Fibroblast of villous mesenchyme (primary cell): ENCODE results near the gene PITX1. TPM values are rescaled to one million over a fixed set of nuclear protein-coding genes. Genes with fewer than 3 reads are reported as not detected.

Experiments used
- DNase-seq: peaks from one replicate; pipeline ENCODE4 v3.0.0-alpha.2; 2010; ENCODE audit warnings: low read depth
- H3K4me3 ChIP-seq: 2 replicates; pipeline ENCODE4 v1.5.1; 2011; ENCODE audit warnings: low read depth, mild to moderate bottlenecking, low read length
- CTCF ChIP-seq: IDR thresholded peaks from 2 replicates; pipeline ENCODE4 v1.5.1; 2012; ENCODE audit warnings: low read depth, mild to moderate bottlenecking, low read length; ENCODE audit not compliant: insufficient read depth
- total RNA-seq: library from RNA; depleted of rRNA; stranded (reverse); fragments of >200 nt; gene quantifications from 2 replicates; pipeline ENCODE4 v1.2.3, GENCODE V29; 2012

Gene PITX1
- total RNA-seq, 1 donor = 19.9 TPM

DNA sequence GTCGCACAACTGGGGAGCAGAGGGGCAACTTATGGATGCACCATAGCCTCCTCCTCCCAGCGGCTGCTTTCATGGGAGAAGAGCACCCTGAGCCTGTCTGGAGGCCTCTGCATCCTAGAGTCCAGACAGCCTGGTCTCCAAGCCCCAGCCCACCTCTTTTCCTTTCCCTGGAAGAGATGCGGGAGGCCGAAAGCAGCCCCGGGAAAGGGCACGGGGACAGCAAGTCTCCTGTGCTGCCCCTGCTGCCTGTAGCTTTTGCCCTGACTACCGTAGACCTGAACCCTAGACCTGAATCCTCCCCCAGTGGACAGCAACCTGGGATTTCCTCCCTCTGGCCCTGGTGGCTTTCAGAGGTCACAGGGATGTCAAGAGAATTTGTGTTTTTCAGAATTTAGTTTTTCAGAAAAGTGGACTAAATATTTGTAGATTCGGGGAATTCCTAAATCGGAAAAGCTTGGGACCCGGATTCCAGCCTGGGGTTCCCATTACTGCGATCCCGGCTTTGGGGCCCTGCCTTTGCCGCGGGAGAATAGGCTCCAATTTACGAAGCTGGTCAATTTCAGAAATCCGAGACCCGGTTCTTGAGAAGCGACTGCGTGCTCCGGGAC, 4.3 kb upstream of the PITX1 start:
- DNase-seq = no peak
- TF ChIP-seq CTCF = no peak
- no peak overlapping the region for H3K4me3 ChIP-seq

- no peak overlapping the region for H3K4me3 ChIP-seq
- TF ChIP-seq CTCF = no peak
- no peak for DNase-seq
These were observed 3.6 kb upstream of the PITX1 start for GRCh38 chr5:135037519-135038204.

DNA sequence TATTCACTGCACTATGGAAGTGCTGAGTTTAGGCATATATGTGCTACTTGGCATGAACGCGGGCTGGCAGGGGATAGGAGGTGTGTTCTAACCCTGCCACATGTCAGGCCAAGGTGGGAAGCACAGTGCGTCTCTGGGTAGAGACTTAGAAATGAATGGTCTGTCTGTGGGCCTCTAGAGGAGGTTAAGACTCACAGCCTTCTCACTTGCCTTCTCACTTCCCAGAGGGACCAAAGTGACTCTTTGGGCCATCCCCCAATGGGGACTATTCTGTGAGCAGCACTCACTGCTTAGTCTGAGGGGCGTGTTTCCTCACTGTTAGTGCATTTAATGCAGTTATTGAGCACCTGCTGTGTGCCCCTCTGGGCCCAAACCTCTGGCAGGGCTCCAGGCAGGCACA, 2.4 kb upstream of the PITX1 start:
- DNase-seq = no peak
- no peak overlapping the region for H3K4me3 ChIP-seq
- TF ChIP-seq CTCF = no peak

GRCh38 chr5:135035678-135036030, 1.6 kb upstream of the PITX1 start:
- no peak for DNase-seq
- TF ChIP-seq CTCF = no peak
- no peak overlapping the region for H3K4me3 ChIP-seq

GRCh38 chr5:135034963-135035677, 1.1 kb upstream of the PITX1 start:
- TF ChIP-seq CTCF = no peak
- H3K4me3 ChIP-seq = no peak overlapping the region
- no peak for DNase-seq

DNA sequence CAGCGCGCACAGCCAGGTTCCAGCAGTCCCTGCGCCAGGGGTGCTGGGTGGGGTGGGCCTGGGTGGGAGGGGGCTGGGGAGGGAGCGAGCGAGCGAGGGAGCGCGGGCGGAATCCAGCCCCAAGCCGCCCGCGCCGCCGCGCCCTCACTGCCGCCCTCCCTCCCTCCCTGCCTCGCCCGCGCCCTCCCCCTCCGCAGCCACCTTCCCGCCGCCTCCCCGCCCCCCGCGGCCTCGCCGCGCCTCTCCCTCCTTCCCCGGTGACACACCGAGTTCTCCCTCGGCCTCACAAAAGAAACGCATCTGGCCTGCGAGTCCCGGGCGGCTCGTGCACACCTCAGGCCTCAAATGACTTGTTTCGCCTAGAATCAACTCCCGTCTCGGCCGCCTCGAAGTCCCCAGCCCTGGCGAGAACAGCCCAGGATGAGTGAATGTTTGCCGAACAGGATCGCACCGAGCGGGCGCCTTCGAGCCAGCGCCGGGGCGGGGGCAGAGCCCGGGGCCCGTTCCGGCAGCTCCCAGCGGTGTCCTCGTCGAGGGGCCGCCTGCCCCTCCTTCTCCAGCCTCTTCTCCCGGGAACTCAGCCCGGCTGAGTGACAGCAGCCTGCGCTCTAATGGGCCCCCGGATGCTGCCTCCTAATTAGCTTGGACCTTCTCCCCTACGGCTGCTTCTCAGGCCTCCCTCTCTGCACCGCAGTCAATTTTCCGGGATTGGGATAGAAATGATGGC, 371 bp upstream of the PITX1 start:
- no peak for TF ChIP-seq CTCF
- DNase-seq = peak; percentile 76
- H3K4me3 ChIP-seq = peak overlapping the region; percentile 88
